Activated naive CD8-positive, alpha-beta T cell treated with anti-CD3 and anti-CD28 coated beads, Interleukin-2, amount 50 U/mL, for 16 hours (primary cell): Measurements from ENCODE around the gene PNPLA8.

Experiments used
- DNase-seq: peaks from one replicate; pipeline ENCODE4 v3.0.0-alpha.2; 2020; ENCODE audit warnings: low read depth, low spot score

PNPLA8 gene

GRCh38 chr7:108448584-108449505 lies 77.1 kb downstream of the PNPLA8 start:
- no peak for DNase-seq

DNA sequence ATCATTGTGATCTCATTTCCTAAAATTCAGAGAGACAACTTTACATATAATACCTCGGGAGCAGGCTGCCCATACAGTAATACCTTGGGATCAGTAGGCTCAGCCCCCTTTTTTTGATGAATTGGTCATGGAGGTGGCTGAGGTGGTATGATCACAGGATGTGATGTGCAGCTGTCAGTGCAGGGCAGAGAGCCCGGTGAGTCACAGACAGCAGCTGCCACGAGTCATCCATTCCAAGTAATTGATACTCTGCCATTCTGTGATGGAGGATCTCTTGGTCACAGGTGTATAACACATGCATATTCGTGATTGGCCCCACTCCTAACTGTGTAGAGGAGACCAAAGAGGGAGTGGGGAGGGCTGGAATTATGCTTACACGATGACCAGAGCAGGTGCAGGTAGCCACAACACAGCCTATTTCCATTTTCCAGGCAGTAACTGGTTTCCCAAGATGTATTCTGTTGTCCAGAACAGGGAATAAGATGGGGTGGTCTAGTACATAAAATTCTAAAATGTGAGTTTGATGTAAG lies 83.8 kb downstream of the PNPLA8 start:
- DNase-seq, result no peak

DNA sequence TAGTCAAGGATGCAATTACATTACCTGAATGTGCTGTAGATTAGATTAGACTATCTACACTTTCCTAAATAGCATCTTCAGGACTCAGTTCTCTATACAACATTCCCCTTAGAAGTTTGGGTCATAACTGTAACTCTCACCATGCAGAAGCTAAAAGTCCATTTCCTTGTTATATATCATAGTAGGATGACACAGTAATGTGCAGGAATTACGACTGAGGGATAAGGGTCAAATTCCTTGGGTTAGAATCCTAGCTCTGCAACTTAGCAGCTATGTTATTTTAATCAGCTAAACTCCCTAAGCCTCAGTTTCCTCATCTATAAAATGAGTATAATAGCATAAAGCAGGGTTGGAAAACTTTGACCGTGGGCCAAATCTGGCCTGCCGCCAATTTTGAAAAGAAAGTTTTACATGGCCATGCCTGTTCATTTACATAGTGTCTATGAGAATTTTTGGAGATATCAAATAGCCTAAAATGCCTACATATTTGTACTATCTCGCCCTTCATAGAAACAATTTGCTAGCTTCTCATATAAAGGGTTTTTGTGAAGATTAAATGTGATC lies 84.5 kb downstream of the PNPLA8 start:
- DNase-seq, result no peak

- no peak for DNase-seq
Measured at GRCh38 chr7:108440613-108441012, 85.3 kb downstream of the PNPLA8 start.

- DNase-seq, result no peak
Measured at GRCh38 chr7:108436906-108437305, 89.0 kb downstream of the PNPLA8 start.

DNA sequence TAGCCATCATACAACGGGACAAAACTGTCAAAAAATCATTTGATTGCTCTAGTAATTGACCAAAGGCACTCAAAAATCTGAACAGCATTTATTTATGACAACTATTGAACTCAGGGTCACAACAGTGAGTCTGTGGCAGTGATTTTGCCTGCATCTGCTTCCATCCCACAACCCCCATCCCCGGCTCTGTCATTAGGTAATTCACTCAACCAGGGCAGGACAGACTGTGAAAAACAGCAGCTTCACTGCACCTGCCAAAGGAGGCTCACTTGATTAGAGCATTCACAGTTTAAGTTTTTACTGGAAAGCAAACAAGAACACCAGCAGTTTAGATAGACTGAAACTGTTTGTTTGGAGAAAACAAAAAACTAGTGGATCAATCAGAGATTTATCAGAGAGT lies 91.9 kb downstream of the PNPLA8 start:
- no peak for DNase-seq

- DNase-seq, result no peak
Measured at GRCh38 chr7:108431099-108431498, 94.8 kb downstream of the PNPLA8 start.

DNA sequence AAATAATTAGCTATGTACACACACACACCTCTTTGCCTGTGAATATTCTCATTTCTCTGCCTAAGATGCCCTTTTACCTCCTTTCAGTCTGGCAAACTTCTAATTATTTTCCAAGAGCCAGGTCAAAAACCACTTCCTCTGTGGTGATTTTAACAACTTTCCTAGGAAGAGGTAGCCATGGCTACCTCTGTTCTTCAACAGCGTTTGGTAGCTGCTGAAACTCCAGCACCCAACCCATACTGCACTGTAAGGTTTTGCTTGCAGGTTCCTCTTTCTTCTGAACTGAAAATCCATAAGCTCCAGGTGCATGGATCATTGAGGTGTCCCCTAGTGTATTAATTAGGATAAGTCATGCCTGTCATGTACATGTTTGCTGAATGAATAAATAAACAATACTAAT lies 95.3 kb downstream of the PNPLA8 start:
- no peak for DNase-seq

DNA sequence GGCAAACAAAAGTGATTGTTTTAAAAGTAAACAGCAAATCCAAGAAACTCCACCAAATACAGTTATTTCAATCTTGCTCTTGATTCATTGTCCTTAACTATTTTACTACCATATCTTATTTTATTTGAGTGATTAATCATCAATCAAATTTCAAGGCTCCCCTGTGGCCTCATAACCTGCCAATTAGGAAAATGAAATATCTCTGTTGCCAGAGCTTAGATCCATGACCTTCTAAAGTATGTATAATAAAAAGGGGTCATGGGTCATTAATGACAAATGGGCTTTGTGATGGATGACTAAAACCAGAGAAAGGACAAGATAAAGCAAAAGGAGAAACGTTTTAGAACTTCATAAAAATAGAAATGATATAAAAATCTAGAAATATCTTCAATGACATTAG lies 98.2 kb downstream of the PNPLA8 start:
- no peak for DNase-seq

- no peak for DNase-seq
Measured at GRCh38 chr7:108425714-108426275, 100.1 kb downstream of the PNPLA8 start.

DNA sequence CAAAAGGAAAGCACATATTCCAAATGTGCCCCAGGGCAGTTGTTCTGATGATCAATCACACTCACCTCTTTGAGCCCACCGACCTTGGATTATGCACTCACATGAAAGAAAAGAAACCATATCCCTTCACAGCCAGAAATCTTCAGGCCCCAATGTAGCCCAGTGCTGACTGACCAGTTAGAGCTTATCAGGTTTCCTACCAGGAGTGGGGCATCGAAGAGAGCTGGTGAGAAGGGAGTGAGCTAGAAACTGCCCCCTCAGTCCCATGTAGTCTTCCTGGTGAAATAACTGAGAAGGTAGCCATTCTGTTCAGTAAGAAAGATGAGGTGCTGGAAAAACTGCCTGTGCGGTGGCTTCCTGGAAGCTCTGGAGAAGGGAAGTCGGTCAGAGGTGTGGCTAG lies 101.9 kb downstream of the PNPLA8 start:
- no peak for DNase-seq

GRCh38 chr7:108423089-108423989 lies 102.6 kb downstream of the PNPLA8 start:
- DNase-seq, result no peak

GRCh38 chr7:108421720-108422331 lies 104.1 kb downstream of the PNPLA8 start:
- DNase-seq, result no peak
